Measurements from ENCODE around the gene FKBP11. TPM values are rescaled to one million over a fixed set of nuclear protein-coding genes. Genes with fewer than 3 reads are reported as not detected.

Gene FKBP11
- total and polyA plus RNA-seq, 2 of the 13 experiments (the other 11 are each of a cell fraction or from before 2014, with no cell fraction given), result 15.5 to 19.4 TPM

DNA sequence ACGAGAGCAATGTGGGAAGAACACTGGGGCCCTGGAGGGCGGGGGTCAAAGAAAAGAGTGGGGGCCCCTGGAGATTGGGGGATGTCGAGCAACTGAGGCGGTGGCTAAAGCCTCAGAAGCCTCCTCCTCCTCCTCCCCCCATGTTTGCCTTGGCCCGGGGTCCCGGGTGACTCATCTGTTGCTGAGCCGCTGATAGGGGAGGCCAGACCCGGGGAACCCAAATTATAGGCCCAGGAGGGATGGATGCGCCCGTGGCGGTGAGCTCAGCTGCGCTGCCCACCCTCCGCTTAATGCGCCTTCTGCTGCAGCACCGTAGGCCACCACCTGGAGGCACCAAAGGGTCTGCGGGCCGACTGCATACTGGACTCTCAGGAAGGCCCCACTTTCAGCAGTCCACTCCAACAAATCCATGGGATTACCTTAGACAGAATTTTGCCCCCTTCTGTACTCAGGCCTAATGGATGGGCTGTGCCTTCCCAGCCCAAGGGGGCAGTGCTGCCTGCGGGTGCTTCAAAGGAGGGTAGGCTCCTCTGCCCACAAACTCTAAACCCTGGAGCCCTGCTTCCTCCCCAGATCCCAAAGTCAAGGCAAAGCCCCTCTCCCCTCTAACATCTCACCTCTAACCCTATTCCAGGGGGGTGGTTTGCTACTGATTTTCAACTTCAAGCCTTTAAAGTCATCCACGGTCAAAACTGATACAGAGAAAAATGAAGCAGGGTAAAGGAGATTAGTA is 48.8 kb upstream of the FKBP11 start (continued):
- no peak for TF ChIP-seq SMYD3 (CRISPR knock-in tag; IDR thresholded peaks at IDR 0.05)
- peak; percentile 48 for TF ChIP-seq XRCC5 (optimal IDR thresholded peaks at IDR 0.05; ENCODE audit: low read length)
- TF ChIP-seq NFYC (CRISPR knock-in tag; IDR thresholded peaks at IDR 0.05), result no peak
- no peak for TF ChIP-seq ZNF569 (CRISPR knock-in tag; IDR thresholded peaks at IDR 0.05; ENCODE audit: borderline replicate concordance)
- TF ChIP-seq SNAPC2 (CRISPR knock-in tag; IDR thresholded peaks at IDR 0.05), result no peak

DNA sequence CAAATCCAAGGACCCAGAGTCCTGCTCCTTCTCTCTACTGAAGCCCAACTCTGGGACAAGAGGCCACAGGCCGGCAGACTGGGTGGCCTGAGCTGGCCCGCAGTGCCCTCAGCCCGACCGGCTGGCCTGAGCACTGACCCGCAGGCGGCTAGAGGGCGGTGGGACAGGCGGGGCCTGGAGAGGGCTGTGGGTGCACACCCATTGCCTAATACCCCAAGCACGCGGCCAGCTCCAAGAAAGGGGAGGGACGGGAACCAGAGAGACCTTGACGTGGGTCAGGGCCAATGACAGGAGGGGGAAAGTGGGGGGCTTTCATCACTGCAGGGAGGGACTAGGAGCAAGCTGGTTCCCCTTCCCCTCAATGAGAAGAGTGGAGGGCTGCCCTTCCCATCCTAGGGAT is 48.2 kb upstream of the FKBP11 start:
- Histone ChIP-seq H3K4me2 (ENCODE audit: low read depth, low read length) (no peak overlapping the region), H2AFZ (ENCODE audit: low read length) (no peak overlapping the region), H3K4me3 (replicated peaks in 1 of 3; ENCODE audit: insufficient read depth in 1 of 3, low read depth in 2 of 3, low read length in 3 of 3) (no peak overlapping the region; a peak in 1 of 6 replicates), H3K4me1 (ENCODE audit: insufficient read depth, low read length) (peaks cover 67% of the 10 kb centered on the region), H3K27me3 (ENCODE audit: control insufficient read depth in 1 of 2, insufficient read depth in 2 of 2, low read length in 2 of 2) (peaks cover 26 to 79% of the 10 kb centered on the region in 2 experiments), H3K36me3 (replicated peaks in 1 of 2; ENCODE audit: control insufficient read depth in 1 of 2, insufficient read depth in 2 of 2, low read length in 2 of 2) (no peaks in the 10 kb centered on the region), H3K9ac (ENCODE audit: insufficient read depth, low read depth, low read length) (no peak overlapping the region), H4K20me1 (ENCODE audit: insufficient read depth, low read length) (peaks cover 9% of the 10 kb centered on the region; the same call in 1 of the 2 replicates), H3K9me3 (ENCODE audit: low read length) (no peaks in the 10 kb centered on the region), H3K79me2 (ENCODE audit: insufficient read depth, low read length) (no peaks in the 10 kb centered on the region), H3K27ac (ENCODE audit: extremely low read length, insufficient read depth, low read length) (no peak overlapping the region)
- ChIA-PET CTCF (ENCODE audit: low intra/inter-chr PET ratio, low total read pairs) (interaction anchor here (1.2 to 2.7 kb wide), 2 partner anchors 15 to 22 kb away, joined by 6 to 11 read pairs; no protein-coding TSS in a partner anchor), POLR2A (interaction anchor here (1.2 kb wide), 1 partner anchor 16 kb away, joined by 3 read pairs; the partner anchor contains the start of gene ARF3)
- peak; percentile 52 for ATAC-seq
- intact Hi-C loops (cut with micrococcal nuclease; ENCODE audit: unreplicated experiment) (no loop called here), in situ Hi-C loops (cut with HindIII; ENCODE audit: extremely low pct_ligation_motif_present, low pct_unique_long_range_greater_than_20kb) (no loop called here)
- WGBS (ENCODE audit: low lambda C conversion rate), result 0% methylated on average over 2 of the region's 12 CpGs
- peak; percentile 39 for DNase-seq (ENCODE audit: low spot score)
- no TSS peak for BruUV-seq (replicated peaks)
- FAIRE-seq, result no peak
- TF ChIP-seq NFKB2 (CRISPR knock-in tag; IDR thresholded peaks at IDR 0.05; ENCODE audit: borderline replicate concordance) (no peak), CEBPB (IDR thresholded peaks at IDR 0.05; ENCODE audit: borderline replicate concordance, low read depth, low read length) (peak; percentile 12; the same call in 1 of the 2 replicates), ISL2 (CRISPR knock-in tag; IDR thresholded peaks at IDR 0.05) (no peak), DPF2 (CRISPR knock-in tag; IDR thresholded peaks at IDR 0.05; ENCODE audit: borderline replicate concordance, low read depth) (no peak), ZNF83 (CRISPR knock-in tag; IDR thresholded peaks at IDR 0.05; ENCODE audit: borderline replicate concordance) (no peak), ZNF792 (CRISPR knock-in tag; IDR thresholded peaks at IDR 0.05) (no peak)
- TF ChIP-seq, protein P1, sequence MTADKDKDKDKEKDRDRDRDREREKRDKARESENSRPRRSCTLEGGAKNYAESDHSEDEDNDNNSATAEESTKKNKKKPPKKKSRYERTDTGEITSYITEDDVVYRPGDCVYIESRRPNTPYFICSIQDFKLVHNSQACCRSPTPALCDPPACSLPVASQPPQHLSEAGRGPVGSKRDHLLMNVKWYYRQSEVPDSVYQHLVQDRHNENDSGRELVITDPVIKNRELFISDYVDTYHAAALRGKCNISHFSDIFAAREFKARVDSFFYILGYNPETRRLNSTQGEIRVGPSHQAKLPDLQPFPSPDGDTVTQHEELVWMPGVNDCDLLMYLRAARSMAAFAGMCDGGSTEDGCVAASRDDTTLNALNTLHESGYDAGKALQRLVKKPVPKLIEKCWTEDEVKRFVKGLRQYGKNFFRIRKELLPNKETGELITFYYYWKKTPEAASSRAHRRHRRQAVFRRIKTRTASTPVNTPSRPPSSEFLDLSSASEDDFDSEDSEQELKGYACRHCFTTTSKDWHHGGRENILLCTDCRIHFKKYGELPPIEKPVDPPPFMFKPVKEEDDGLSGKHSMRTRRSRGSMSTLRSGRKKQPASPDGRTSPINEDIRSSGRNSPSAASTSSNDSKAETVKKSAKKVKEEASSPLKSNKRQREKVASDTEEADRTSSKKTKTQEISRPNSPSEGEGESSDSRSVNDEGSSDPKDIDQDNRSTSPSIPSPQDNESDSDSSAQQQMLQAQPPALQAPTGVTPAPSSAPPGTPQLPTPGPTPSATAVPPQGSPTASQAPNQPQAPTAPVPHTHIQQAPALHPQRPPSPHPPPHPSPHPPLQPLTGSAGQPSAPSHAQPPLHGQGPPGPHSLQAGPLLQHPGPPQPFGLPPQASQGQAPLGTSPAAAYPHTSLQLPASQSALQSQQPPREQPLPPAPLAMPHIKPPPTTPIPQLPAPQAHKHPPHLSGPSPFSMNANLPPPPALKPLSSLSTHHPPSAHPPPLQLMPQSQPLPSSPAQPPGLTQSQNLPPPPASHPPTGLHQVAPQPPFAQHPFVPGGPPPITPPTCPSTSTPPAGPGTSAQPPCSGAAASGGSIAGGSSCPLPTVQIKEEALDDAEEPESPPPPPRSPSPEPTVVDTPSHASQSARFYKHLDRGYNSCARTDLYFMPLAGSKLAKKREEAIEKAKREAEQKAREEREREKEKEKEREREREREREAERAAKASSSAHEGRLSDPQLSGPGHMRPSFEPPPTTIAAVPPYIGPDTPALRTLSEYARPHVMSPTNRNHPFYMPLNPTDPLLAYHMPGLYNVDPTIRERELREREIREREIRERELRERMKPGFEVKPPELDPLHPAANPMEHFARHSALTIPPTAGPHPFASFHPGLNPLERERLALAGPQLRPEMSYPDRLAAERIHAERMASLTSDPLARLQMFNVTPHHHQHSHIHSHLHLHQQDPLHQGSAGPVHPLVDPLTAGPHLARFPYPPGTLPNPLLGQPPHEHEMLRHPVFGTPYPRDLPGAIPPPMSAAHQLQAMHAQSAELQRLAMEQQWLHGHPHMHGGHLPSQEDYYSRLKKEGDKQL (CRISPR knock-in tag; IDR thresholded peaks at IDR 0.05; ENCODE audit: low read depth), result no peak
- TF ChIP-seq, protein P2, sequence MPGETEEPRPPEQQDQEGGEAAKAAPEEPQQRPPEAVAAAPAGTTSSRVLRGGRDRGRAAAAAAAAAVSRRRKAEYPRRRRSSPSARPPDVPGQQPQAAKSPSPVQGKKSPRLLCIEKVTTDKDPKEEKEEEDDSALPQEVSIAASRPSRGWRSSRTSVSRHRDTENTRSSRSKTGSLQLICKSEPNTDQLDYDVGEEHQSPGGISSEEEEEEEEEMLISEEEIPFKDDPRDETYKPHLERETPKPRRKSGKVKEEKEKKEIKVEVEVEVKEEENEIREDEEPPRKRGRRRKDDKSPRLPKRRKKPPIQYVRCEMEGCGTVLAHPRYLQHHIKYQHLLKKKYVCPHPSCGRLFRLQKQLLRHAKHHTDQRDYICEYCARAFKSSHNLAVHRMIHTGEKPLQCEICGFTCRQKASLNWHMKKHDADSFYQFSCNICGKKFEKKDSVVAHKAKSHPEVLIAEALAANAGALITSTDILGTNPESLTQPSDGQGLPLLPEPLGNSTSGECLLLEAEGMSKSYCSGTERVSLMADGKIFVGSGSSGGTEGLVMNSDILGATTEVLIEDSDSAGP (CRISPR knock-in tag; IDR thresholded peaks at IDR 0.05; ENCODE audit: borderline replicate concordance), result 0 out of 2 replicates have a peak, but pooled peaks have one; percentile 23
- TF ChIP-seq, protein P3, sequence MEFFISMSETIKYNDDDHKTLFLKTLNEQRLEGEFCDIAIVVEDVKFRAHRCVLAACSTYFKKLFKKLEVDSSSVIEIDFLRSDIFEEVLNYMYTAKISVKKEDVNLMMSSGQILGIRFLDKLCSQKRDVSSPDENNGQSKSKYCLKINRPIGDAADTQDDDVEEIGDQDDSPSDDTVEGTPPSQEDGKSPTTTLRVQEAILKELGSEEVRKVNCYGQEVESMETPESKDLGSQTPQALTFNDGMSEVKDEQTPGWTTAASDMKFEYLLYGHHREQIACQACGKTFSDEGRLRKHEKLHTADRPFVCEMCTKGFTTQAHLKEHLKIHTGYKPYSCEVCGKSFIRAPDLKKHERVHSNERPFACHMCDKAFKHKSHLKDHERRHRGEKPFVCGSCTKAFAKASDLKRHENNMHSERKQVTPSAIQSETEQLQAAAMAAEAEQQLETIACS (CRISPR knock-in tag; IDR thresholded peaks at IDR 0.05), result no peak
